ES-I3 (cell line): ENCODE results near the gene FNBP1L.

ENCODE experiments used
- H3K36me3 ChIP-seq: 2 replicates; pipeline ENCODE4 v1.6.1; 2013; ENCODE audit warnings: mild to moderate bottlenecking, low read length, control low read depth, moderate library complexity; ENCODE audit not compliant: insufficient read depth
- H3K4me1 ChIP-seq: 2 replicates; pipeline ENCODE4 v1.6.1; 2013; ENCODE audit warnings: mild to moderate bottlenecking, control low read depth, low read length; ENCODE audit not compliant: insufficient read depth
- H3K9ac ChIP-seq: 2 replicates; pipeline ENCODE4 v1.6.1; 2013; ENCODE audit warnings: low read depth, mild to moderate bottlenecking, low read length, moderate library complexity
- H3K9me3 ChIP-seq: 2 replicates; pipeline ENCODE4 v1.6.1; 2013; ENCODE audit warnings: mild to moderate bottlenecking, low read length, moderate library complexity; ENCODE audit not compliant: control insufficient read depth, insufficient read depth

The FNBP1L gene

DNA sequence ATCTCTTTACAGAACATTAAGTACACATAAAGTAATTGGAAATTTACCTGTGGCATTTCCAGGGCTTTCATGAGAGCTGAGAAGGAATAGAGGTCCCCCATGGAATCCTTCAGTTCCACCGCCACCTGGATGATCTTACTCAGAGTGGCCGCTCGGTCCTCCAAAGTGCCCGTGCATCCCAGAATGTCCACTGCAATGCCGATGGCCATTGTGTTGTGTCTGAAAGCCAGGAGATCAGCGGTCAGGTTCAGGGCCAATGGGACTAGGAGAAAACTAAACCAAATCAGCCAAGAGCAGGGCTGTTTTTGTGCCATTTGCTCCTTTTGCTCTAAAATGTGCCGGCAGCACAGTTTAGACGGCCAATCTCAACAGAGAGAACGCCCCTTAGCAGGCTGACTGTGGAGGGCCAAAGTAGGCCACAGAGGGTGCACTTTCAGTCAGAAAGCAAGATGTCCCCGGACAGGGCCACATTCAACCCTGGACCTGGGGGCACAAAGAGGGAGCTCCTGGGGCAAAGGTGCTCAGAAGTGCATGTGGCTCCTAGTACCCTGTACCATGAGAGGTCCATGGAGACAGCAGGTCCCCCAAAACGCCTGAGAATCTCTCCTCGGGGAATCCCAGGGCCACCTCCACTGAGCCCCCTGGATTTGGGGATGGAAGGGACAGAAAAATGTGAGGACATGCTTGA lies 123.8 kb downstream of the FNBP1L start:
- H3K9me3 ChIP-seq: no peaks in the 10 kb centered on the region
- H3K4me1 ChIP-seq: peaks cover 7% of the 10 kb centered on the region; the same call in 1 of the 2 replicates
- no peak overlapping the region for H3K9ac ChIP-seq
- peaks cover 16% of the 10 kb centered on the region; the same call in 1 of the 2 replicates for H3K36me3 ChIP-seq

GRCh38 chr1:93573940-93574469 lies 126.1 kb downstream of the FNBP1L start:
- H3K4me1 ChIP-seq: peaks cover 7% of the 10 kb centered on the region; the same call in 1 of the 2 replicates
- no peak overlapping the region for H3K9ac ChIP-seq
- H3K36me3 ChIP-seq: peaks cover 19% of the 10 kb centered on the region; the same call in 1 of the 2 replicates
- no peaks in the 10 kb centered on the region for H3K9me3 ChIP-seq

- Histone ChIP-seq H3K9me3 (no peaks in the 10 kb centered on the region), H3K9ac (no peak overlapping the region), H3K4me1 (peaks cover 7% of the 10 kb centered on the region; the same call in 1 of the 2 replicates), H3K36me3 (peaks cover 19% of the 10 kb centered on the region; the same call in 1 of the 2 replicates)
Measured at GRCh38 chr1:93574511-93574910, 126.6 kb downstream of the FNBP1L start.

DNA sequence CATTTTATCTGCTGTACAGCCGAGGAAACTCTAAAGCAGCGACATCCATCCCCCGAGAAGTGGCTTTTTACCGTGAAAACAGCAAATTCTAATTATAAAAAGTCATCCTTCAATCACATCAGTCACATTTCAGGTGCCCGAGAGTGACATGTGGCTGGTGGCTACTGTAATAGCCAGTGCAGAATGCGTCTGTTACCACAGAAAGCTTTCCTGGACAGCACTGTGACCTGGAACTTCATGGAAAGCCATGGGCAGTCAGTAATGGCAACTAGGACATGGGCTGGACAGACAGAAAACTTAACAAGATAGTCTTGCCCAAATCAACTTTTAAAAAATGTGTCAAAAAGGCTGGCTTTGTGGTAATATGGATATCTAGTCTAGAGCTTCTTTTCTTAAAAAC lies 127.1 kb downstream of the FNBP1L start:
- Histone ChIP-seq H3K9me3 (no peaks in the 10 kb centered on the region), H3K9ac (no peak overlapping the region), H3K4me1 (peaks cover 7% of the 10 kb centered on the region; the same call in 1 of the 2 replicates), H3K36me3 (peaks cover 18% of the 10 kb centered on the region; the same call in 1 of the 2 replicates)

GRCh38 chr1:93575621-93576284 lies 127.8 kb downstream of the FNBP1L start:
- H3K9me3 ChIP-seq: no peaks in the 10 kb centered on the region
- H3K4me1 ChIP-seq: peaks cover 7% of the 10 kb centered on the region; the same call in 1 of the 2 replicates
- H3K9ac ChIP-seq: no peak overlapping the region
- peaks cover 13% of the 10 kb centered on the region; the same call in 1 of the 2 replicates for H3K36me3 ChIP-seq

- Histone ChIP-seq H3K9ac (no peak overlapping the region), H3K36me3 (peaks cover 13% of the 10 kb centered on the region; the same call in 1 of the 2 replicates), H3K4me1 (peaks cover 7% of the 10 kb centered on the region; the same call in 1 of the 2 replicates), H3K9me3 (no peaks in the 10 kb centered on the region)
Measured at GRCh38 chr1:93576346-93576745, 128.4 kb downstream of the FNBP1L start.

DNA sequence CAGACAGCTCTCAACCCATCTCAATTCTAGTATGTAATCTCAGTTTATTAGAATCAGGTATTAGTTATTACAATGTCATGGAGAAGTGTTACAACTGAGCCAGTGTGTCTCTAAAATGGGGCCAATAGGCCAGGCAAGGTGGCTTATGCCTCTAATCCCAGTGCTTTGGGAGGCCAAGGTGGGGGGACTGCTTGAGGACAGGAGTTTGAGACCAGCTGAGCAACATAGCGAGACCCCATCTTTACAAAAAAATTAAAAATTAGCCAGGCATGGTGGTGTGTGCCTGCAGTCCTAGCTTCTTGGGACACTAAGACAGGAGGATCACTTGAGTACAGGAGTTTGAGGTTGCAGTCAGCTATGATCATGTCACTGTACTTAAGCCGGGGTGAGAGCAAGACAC lies 128.8 kb downstream of the FNBP1L start:
- H3K9ac ChIP-seq: no peak overlapping the region
- no peaks in the 10 kb centered on the region for H3K9me3 ChIP-seq
- H3K36me3 ChIP-seq: peaks cover 12% of the 10 kb centered on the region; the same call in 1 of the 2 replicates
- H3K4me1 ChIP-seq: peaks cover 7% of the 10 kb centered on the region; the same call in 1 of the 2 replicates

GRCh38 chr1:93577536-93578432 lies 129.9 kb downstream of the FNBP1L start:
- H3K9me3 ChIP-seq: no peaks in the 10 kb centered on the region
- H3K36me3 ChIP-seq: peaks cover 3% of the 10 kb centered on the region; the same call in 1 of the 2 replicates
- H3K4me1 ChIP-seq: 0 out of 2 replicates have a peak, but pooled peaks cover 4% of the 10 kb centered on the region
- H3K9ac ChIP-seq: no peak overlapping the region

GRCh38 chr1:93578433-93578830 lies 130.5 kb downstream of the FNBP1L start:
- Histone ChIP-seq H3K4me1 (0 out of 2 replicates have a peak, but pooled peaks cover 4% of the 10 kb centered on the region), H3K9me3 (no peaks in the 10 kb centered on the region), H3K36me3 (peaks cover 3% of the 10 kb centered on the region; the same call in 1 of the 2 replicates), H3K9ac (no peak overlapping the region)

DNA sequence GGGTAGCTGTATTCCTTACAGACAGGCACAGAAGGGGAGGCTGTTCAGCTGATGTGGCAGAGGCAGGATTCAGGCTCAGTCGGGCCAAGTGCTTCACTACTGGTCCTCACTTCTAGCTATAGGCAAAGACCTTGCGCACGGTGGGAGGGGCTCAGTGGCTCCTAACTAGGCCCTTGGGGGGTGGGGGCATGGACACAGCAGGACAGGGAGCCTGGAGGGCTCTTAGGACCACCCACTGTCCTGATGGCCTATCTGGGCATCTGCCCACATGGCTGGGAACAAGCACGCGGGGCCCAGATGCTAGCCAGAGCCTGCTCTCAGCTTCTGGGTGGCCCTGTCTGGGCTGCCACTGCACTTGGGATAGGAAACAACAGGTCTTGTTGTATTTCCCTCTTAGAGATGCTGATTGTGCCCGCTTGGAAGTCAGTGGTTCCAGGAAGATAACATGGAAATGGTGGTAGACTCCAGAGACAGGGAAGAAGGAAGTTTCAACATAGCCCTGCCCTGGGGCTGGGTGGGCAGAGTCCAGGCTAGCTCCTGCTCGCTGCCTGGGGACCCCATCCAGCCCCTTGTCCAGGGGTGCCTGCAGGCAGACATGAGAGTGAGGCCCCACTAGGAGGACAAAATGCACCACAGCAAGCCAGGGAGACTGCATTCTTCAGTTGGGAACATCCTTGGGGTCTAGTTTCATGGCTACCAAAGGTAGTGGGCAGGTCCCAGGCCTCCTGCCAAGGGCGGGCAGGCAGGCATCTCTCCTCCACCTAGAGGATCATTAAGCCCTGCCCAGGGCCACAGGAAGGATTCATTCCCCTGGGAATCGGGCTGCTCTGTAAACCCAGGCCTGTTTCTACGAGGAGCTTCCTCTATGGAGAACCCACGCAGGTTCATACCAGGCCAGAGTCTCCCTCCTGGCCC lies 131.2 kb downstream of the FNBP1L start:
- H3K4me1 ChIP-seq: 0 out of 2 replicates have a peak, but pooled peaks cover 4% of the 10 kb centered on the region
- H3K9me3 ChIP-seq: no peaks in the 10 kb centered on the region
- no peak overlapping the region for H3K9ac ChIP-seq
- H3K36me3 ChIP-seq: peaks cover 3% of the 10 kb centered on the region; the same call in 1 of the 2 replicates

GRCh38 chr1:93579891-93580290 lies 132.0 kb downstream of the FNBP1L start:
- Histone ChIP-seq H3K9me3 (no peaks in the 10 kb centered on the region), H3K36me3 (peaks cover 3% of the 10 kb centered on the region; the same call in 1 of the 2 replicates), H3K4me1 (0 out of 2 replicates have a peak, but pooled peaks cover 4% of the 10 kb centered on the region), H3K9ac (no peak overlapping the region)

DNA sequence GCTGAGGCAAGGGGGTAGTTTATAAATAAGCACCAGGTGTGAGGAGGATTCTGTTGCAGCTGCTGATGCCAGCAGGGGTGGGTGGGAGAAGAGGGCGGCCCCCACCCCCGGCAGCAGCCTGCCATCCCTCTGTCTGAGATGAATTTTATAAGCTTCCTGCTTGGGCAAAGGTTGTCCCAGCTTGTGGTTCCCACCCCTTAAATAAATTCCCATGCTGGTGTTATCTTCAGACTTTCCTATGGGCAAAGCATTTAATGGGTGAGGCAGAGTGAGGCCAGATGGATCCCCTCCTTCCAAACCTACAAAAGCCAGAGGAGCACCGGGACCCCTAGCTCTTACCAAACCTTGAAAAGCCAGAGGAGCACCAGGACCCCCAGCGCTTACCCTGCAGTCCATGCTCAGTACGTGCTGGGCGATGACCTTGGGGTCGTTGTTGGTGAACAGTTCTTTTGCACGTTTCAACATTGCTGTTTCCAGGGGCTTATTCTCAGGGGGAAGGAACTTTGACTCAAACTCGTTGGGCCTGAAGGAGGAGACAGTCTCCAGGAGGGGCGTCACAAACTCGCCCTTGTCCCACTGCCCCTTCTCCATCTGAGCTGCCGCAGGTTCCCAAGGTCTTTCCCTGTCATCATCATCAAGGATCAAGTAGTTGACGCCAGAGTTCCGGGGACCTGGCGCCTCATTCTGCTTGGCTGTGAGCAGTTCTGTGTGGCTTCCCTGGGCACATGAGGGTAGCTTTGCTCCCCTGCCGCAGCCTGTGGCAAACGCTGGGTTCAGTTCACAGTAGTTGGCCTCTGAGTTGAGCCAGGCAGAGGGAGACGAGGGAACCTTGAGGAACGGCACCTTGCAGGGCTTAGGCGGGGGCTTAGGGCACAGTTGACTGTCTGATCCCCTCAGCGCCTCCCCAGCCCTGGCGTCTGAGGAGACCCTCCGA lies 134.3 kb downstream of the FNBP1L start:
- Histone ChIP-seq H3K36me3 (peaks cover 2% of the 10 kb centered on the region; the same call in 1 of the 2 replicates), H3K4me1 (no peaks in the 10 kb centered on the region), H3K9ac (no peak overlapping the region), H3K9me3 (no peaks in the 10 kb centered on the region)
